ENCODE results near the gene TBX6. TPM values are rescaled to one million over a fixed set of nuclear protein-coding genes. Genes with fewer than 3 reads are reported as not detected.

Gene TBX6
- total and polyA plus RNA-seq, 2 of the 4 experiments (the other 2 are of a cell fraction), result 0.10 TPM; not detected in 1

DNA sequence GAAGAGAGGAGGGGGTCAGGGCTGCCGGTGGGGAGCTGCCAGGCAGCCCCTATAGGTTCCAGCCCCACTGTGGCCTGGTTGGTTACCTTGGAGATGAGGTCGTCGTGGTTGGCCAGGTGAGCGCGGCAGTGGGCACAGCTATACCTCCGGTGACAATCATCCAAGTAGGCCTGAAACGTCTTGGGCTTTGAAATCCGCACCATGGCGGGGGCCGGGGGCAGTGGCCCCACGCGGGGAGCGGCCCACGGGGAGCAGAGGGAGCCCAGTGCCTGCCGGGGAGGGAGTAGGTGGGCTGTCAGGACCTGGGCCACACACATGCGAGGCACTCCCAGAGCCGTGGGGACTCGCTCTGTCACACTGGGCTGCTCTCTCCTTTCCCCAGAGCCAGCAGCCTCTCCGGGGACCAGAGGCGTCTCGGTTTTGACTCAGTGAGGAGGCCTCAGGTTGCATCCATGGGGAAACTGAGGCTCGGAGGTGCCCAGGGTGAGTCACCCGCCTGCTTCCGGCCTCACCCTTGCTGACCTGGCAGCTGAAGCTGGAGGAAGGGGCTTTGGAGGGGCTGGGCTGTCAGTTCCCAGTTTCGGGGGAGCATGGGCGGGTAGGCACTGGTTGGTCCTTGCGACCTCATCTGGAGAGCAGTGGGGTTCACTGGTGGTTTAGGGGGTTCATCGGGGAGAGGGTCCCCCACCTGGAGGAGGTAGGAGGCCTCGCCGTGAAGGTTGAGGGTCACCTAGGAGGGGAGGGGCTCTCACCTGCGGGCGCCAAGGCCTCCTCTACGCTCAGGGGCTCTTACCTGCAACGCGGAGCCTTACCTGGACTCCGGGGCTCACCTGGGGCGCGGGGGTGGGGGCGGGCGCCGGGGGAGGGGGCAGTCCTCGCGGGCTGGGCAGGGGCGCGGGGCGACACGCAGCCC is 3.7 kb upstream of the TBX6 start:
- Histone ChIP-seq H2BK120ac (ENCODE audit: low read depth, low read length) (no peak overlapping the region), H2BK5ac (ENCODE audit: low read depth, low read length, poor library complexity, severe bottlenecking) (peak overlapping the region; percentile 34), H3K27me3 (ENCODE audit: control insufficient read depth, insufficient read depth, low read length) (no peaks in the 10 kb centered on the region), H3K4ac (ENCODE audit: low read depth, low read length) (peak overlapping the region; percentile 65), H2AK9ac (replicated peaks; ENCODE audit: low read depth, low read length, poor library complexity) (peak overlapping the region; percentile 80), H3K79me1 (ENCODE audit: low read depth in 1 of 2, low read length in 2 of 2) (peaks cover 0 to 18% of the 10 kb centered on the region in 2 experiments; a peak in 2 of 4 replicates), H2BK15ac (ENCODE audit: low read depth, low read length) (peak overlapping the region; percentile 76; the same call in 1 of the 3 replicates), H3K4me1 (ENCODE audit: control insufficient read depth, insufficient read depth, low read length) (peaks cover 13% of the 10 kb centered on the region), H3K36me3 (ENCODE audit: control insufficient read depth, insufficient read depth, low read length) (peaks cover 6% of the 10 kb centered on the region), H4K5ac (ENCODE audit: low read depth, low read length) (peak overlapping the region; percentile 69), H3K9ac (ENCODE audit: low read depth, low read length) (peak overlapping the region; percentile 85), H3K56ac (ENCODE audit: extremely low read depth, insufficient read depth, low read length) (no peak overlapping the region), H3K4me2 (ENCODE audit: low read depth, low read length) (peak overlapping the region; percentile 96), H2AFZ (replicated peaks; ENCODE audit: low read length, poor library complexity) (peak overlapping the region; percentile 77), H4K8ac (ENCODE audit: low read depth in 2 of 2, low read length in 2 of 2) (peak overlapping the region; percentile 59 to 65; a peak in 2 of 4 replicates), H4K91ac (ENCODE audit: insufficient read depth, low read depth, low read length) (peak overlapping the region; percentile 44; the same call in 1 of the 2 replicates), H4K20me1 (ENCODE audit: insufficient read depth, low read length) (no peaks in the 10 kb centered on the region), H3K14ac (replicated peaks; ENCODE audit: low read depth, low read length) (peak overlapping the region; percentile 38; the same call in 1 of the 2 replicates), H3K9me1 (ENCODE audit: insufficient read depth, low read length) (no peaks in the 10 kb centered on the region), H2AK5ac (ENCODE audit: low read depth, low read length) (peak overlapping the region; percentile 86), H2BK20ac (ENCODE audit: low read depth, low read length) (no peak overlapping the region), H3K27ac (ENCODE audit: insufficient read depth, low read length) (peak overlapping the region; percentile 53), H3K9me3 (ENCODE audit: control insufficient read depth, insufficient read depth, low read length) (peaks cover 11% of the 10 kb centered on the region), H3K23ac (ENCODE audit: low read depth, low read length) (0 out of 2 replicates have a peak overlapping the region, but pooled peaks have one; percentile 38), H3K4me3 (ENCODE audit: insufficient read depth, low read depth, low read length) (peak overlapping the region; percentile 54), H3K18ac (ENCODE audit: low read depth, low read length) (peak overlapping the region; percentile 6; the same call in 1 of the 2 replicates)
- dilution Hi-C loops (cut with HindIII; ENCODE audit: low sequenced_read_pairs, unreplicated experiment), result no loop called here
- in situ Hi-C loops (cut with MboI; ENCODE audit: low sequenced_read_pairs), result loop anchor here (5.0 kb wide), 1 partner anchor 57 kb away; no protein-coding TSS in a partner anchor
- no peak for ATAC-seq (ENCODE audit: low read depth)
- 37% methylated on average over 5 of the region's 47 CpGs; no CpG with 5 or more reads in 1 of the 2 experiments for WGBS, 2 experiments (ENCODE audit: extremely low coverage in 2 of 2, insufficient read length in 1 of 2)
- CTCF ChIA-PET, result interaction anchor here (0.6 kb wide), 1 partner anchor 845 kb away, joined by 5 read pairs; no protein-coding TSS in a partner anchor
- POLR2A ChIA-PET (ENCODE audit: unreplicated experiment), result no interaction called here
- BruUV-seq (replicated peaks), result TSS peak; percentile 46
- no peak for DNase-seq
- intact Hi-C loops (cut with micrococcal nuclease), result loop anchor here (10.0 kb wide), 1 partner anchor 309 kb away; the partner anchor contains the start of gene ZNF771
- TF ChIP-seq MAFK (IDR thresholded peaks at IDR 0.05; ENCODE audit: low read depth, low read length) (no peak), RAD21 (IDR thresholded peaks at IDR 0.05; ENCODE audit: low read length) (no peak), POLR2A (IDR thresholded peaks at IDR 0.05; ENCODE audit: low read depth, low read length) (no peak), FOS (IDR thresholded peaks at IDR 0.05; ENCODE audit: low read depth, low read length) (no peak), RCOR1 (IDR thresholded peaks at IDR 0.05; ENCODE audit: insufficient replicate concordance, low read length) (no peak), SMC3 (IDR thresholded peaks at IDR 0.05; ENCODE audit: low read depth, low read length) (no peak), MAZ (IDR thresholded peaks at IDR 0.05; ENCODE audit: borderline replicate concordance, low read depth, low read length) (no peak), BHLHE40 (IDR thresholded peaks at IDR 0.05; ENCODE audit: low read depth, low read length) (no peak), NFE2L2 (IDR thresholded peaks at IDR 0.05; ENCODE audit: low read depth, low read length) (no peak), MXI1 (IDR thresholded peaks at IDR 0.05; ENCODE audit: borderline replicate concordance, low read depth, low read length) (no peak)
- TF ChIP-seq, protein P1, sequence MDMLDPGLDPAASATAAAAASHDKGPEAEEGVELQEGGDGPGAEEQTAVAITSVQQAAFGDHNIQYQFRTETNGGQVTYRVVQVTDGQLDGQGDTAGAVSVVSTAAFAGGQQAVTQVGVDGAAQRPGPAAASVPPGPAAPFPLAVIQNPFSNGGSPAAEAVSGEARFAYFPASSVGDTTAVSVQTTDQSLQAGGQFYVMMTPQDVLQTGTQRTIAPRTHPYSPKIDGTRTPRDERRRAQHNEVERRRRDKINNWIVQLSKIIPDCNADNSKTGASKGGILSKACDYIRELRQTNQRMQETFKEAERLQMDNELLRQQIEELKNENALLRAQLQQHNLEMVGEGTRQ (IDR thresholded peaks at IDR 0.05; ENCODE audit: low read depth, low read length), result no peak
- TF ChIP-seq, protein P2, sequence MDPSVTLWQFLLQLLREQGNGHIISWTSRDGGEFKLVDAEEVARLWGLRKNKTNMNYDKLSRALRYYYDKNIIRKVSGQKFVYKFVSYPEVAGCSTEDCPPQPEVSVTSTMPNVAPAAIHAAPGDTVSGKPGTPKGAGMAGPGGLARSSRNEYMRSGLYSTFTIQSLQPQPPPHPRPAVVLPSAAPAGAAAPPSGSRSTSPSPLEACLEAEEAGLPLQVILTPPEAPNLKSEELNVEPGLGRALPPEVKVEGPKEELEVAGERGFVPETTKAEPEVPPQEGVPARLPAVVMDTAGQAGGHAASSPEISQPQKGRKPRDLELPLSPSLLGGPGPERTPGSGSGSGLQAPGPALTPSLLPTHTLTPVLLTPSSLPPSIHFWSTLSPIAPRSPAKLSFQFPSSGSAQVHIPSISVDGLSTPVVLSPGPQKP (IDR thresholded peaks at IDR 0.05; ENCODE audit: borderline replicate concordance, low read depth, low read length), result no peak
- TF ChIP-seq, protein P3, sequence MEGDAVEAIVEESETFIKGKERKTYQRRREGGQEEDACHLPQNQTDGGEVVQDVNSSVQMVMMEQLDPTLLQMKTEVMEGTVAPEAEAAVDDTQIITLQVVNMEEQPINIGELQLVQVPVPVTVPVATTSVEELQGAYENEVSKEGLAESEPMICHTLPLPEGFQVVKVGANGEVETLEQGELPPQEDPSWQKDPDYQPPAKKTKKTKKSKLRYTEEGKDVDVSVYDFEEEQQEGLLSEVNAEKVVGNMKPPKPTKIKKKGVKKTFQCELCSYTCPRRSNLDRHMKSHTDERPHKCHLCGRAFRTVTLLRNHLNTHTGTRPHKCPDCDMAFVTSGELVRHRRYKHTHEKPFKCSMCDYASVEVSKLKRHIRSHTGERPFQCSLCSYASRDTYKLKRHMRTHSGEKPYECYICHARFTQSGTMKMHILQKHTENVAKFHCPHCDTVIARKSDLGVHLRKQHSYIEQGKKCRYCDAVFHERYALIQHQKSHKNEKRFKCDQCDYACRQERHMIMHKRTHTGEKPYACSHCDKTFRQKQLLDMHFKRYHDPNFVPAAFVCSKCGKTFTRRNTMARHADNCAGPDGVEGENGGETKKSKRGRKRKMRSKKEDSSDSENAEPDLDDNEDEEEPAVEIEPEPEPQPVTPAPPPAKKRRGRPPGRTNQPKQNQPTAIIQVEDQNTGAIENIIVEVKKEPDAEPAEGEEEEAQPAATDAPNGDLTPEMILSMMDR (conservative IDR thresholded peaks at IDR 0.05; ENCODE audit: low read depth, low read length), result no peak
